Upper lobe of left lung (tissue), 6 donors: Measurements from ENCODE around the gene PKLR. TPM values are rescaled to one million over a fixed set of nuclear protein-coding genes. Genes with fewer than 3 reads are reported as not detected.

ENCODE experiments used
- ATAC-seq, 2 donors: fragments of 200-7000 bp; cut with Tn5 transposase; one replicate each; pipeline ENCODE4 v1.9.1; 2022; ENCODE audit warnings: mild to moderate bottlenecking in 2 of 2, moderate library complexity in 2 of 2; ENCODE audit not compliant: low FRiP score in 2 of 2
- DNase-seq, 2 donors: peaks; one replicate each; pipeline ENCODE4 v3.0.0-alpha.2; 2019 to 2020
- H3K27ac ChIP-seq, 4 donors: fragments of 200-600 bp; sonication (generic); one replicate each; pipeline ENCODE4 v1.5.1; 2016 to 2019
- H3K27me3 ChIP-seq, 4 donors: fragments of 200-600 bp; sonication (generic); one replicate each; pipeline ENCODE4 v1.5.1; 2017 to 2019
- H3K36me3 ChIP-seq, 4 donors: fragments of 200-600 bp; sonication (generic); one replicate each; pipeline ENCODE4 v1.5.1; 2016 to 2019
- H3K4me1 ChIP-seq, 4 donors: fragments of 200-600 bp; sonication (generic); one replicate each; pipeline ENCODE4 v1.5.1; 2018 to 2019
- H3K4me3 ChIP-seq, 4 donors: fragments of 200-600 bp; sonication (generic); one replicate each; pipeline ENCODE4 v1.5.1; 2017 to 2019; ENCODE audit warnings: mild to moderate bottlenecking in 2 of 4, moderate library complexity in 1 of 4
- H3K9me3 ChIP-seq, 4 donors: fragments of 200-600 bp; sonication (generic); one replicate each; pipeline ENCODE4 v1.5.1; 2018 to 2019
- CTCF ChIP-seq, 6 experiments: fragments of 450-650 bp in 4 of 6; fragments of 200-600 bp in 2 of 6; sonication (generic) in 2 of 6; IDR thresholded peaks; one replicate each; pipeline ENCODE4 v1.5.1; 2016 to 2019; ENCODE audit warnings: antibody characterized with exemption in 6 of 6
- EP300 ChIP-seq, 4 donors: sonication (generic); formaldehyde crosslinking; IDR thresholded peaks; one replicate each; pipeline ENCODE4 v1.5.1; 2017; ENCODE audit warnings: antibody characterized with exemption in 4 of 4, control low read depth in 2 of 4
- POLR2A ChIP-seq, 4 donors: fragments of 450-650 bp; IDR thresholded peaks; one replicate each; pipeline ENCODE4 v1.5.1; 2016 to 2017; ENCODE audit warnings: antibody characterized with exemption in 4 of 4, mild to moderate bottlenecking in 2 of 4
- POLR2AphosphoS5 ChIP-seq, 2 donors: sonication (generic); formaldehyde crosslinking; IDR thresholded peaks; one replicate each; pipeline ENCODE4 v1.5.1; 2017; ENCODE audit warnings: antibody characterized with exemption in 2 of 2
- WGBS, 2 donors: methylation state at CpG; one replicate each; pipeline ENCODE4 v1.1.5; 2017 to 2018; 5-methylcytosine and 5-hydroxymethylcytosine counted together
- total RNA-seq, 6 donors: library from RNA; depleted of rRNA in 4 of 6; stranded (reverse); fragments of >200 nt in 4 of 6; gene quantifications; one replicate each; pipeline versions ENCODE4 v1.1.0 to v1.2.1, GENCODE V29; 2016 to 2021
- donor health status: DM: no; HTN: no; CAD: no; lungs with moderate emphysema.
- donor health status: DM: no; HTN: yes; CAD: no; lungs with severe emphysema.

Gene PKLR
- total RNA-seq, 6 donors from 2014 or later = 0.14 to 0.17 TPM; not detected in 4

GRCh38 chr1:155256058-155256852, 45.0 kb downstream of the PKLR start:
- H3K27ac ChIP-seq = peak overlapping the region; percentile 95 to 97 (median 96)
- TF ChIP-seq CTCF (IDR thresholded peaks at IDR 0.05) (no peak), POLR2A (IDR thresholded peaks at IDR 0.05) (no peak), POLR2AphosphoS5 (IDR thresholded peaks at IDR 0.05) (no peak), EP300 (IDR thresholded peaks at IDR 0.05) (no peak)
- DNase-seq = no peak
- peak in 1 of 2 donors; percentile 0 for ATAC-seq
- H3K36me3 ChIP-seq = peaks cover 0 to 35% (median 11%) of the 10 kb centered on the region in 4 donors
- H3K27me3 ChIP-seq = no peaks in the 10 kb centered on the region
- H3K9me3 ChIP-seq = no peaks in the 10 kb centered on the region
- H3K4me1 ChIP-seq = peaks cover 30 to 36% (median 34%) of the 10 kb centered on the region in 4 donors
- WGBS, 2 donors = 74 to 79% methylated on average over 16 to 17 of the region's 20 CpGs
- H3K4me3 ChIP-seq = peak overlapping the region in 3 of 4 donors; percentile 61 to 93 (median 78)

- H3K4me3 ChIP-seq = peak within 1 kb of the TSS; percentile 61 to 93 (median 72)
- WGBS, 2 donors = 1 to 3% methylated on average over 25 to 49 of the region's 54 CpGs
- H3K36me3 ChIP-seq = peaks cover 0 to 33% (median 10%) of the 10 kb centered on the region in 4 donors
- peak; percentile 92 to 95 for ATAC-seq
- H3K4me1 ChIP-seq = peaks cover 30 to 34% (median 32%) of the 10 kb centered on the region in 4 donors
- peak; percentile 93 to 97 for DNase-seq
- H3K27me3 ChIP-seq = no peaks in the 10 kb centered on the region
- TF ChIP-seq CTCF (IDR thresholded peaks at IDR 0.05) (peak in 3 of 6 experiments; percentile 4 to 39 (median 13)), POLR2A (IDR thresholded peaks at IDR 0.05) (peak in 2 of 4 donors; percentile 47 to 66), POLR2AphosphoS5 (IDR thresholded peaks at IDR 0.05) (peak; percentile 73 to 78), EP300 (IDR thresholded peaks at IDR 0.05) (no peak)
- no peaks in the 10 kb centered on the region for H3K9me3 ChIP-seq
- peak within 1 kb of the TSS; percentile 95 to 97 (median 96) for H3K27ac ChIP-seq
These were observed 45.8 kb downstream of the PKLR start, which contains the start of gene ENTREP3 for GRCh38 chr1:155255243-155256007. Gene ENTREP3 (minus strand): TSS chr1:155255483. CDS start chr1:155254877, 606 bp downstream.

GRCh38 chr1:155254714-155255242, 46.5 kb downstream of the PKLR start:
- Histone ChIP-seq H3K27me3 (no peaks in the 10 kb centered on the region), H3K27ac (peak overlapping the region; percentile 95 to 97 (median 96)), H3K36me3 (peaks cover 0 to 26% (median 8%) of the 10 kb centered on the region in 4 donors), H3K4me3 (peak overlapping the region; percentile 61 to 93 (median 72)), H3K4me1 (peaks cover 29 to 39% (median 33%) of the 10 kb centered on the region in 4 donors), H3K9me3 (no peaks in the 10 kb centered on the region)
- DNase-seq = peak in 1 of 2 donors; percentile 88
- 0% methylated on average over 9 to 22 of the region's 35 CpGs for WGBS, 2 donors
- no peak for TF ChIP-seq CTCF (IDR thresholded peaks at IDR 0.05)
- TF ChIP-seq EP300 (IDR thresholded peaks at IDR 0.05) = no peak
- peak in 1 of 2 donors; percentile 3 for ATAC-seq

- peaks cover 29 to 39% (median 33%) of the 10 kb centered on the region in 4 donors for H3K4me1 ChIP-seq
- peak overlapping the region; percentile 61 to 93 (median 72) for H3K4me3 ChIP-seq
- peaks cover 0 to 21% (median 7%) of the 10 kb centered on the region in 4 donors for H3K36me3 ChIP-seq
- 44 to 53% methylated on average over 4 to 11 of the region's 12 CpGs for WGBS, 2 donors
- DNase-seq (no peak), ATAC-seq (no peak)
- peak overlapping the region; percentile 95 to 97 (median 96) for H3K27ac ChIP-seq
- no peaks in the 10 kb centered on the region for H3K9me3 ChIP-seq
- TF ChIP-seq CTCF (IDR thresholded peaks at IDR 0.05) (no peak), POLR2A (IDR thresholded peaks at IDR 0.05) (no peak), EP300 (IDR thresholded peaks at IDR 0.05) (no peak), POLR2AphosphoS5 (IDR thresholded peaks at IDR 0.05) (no peak)
- no peaks in the 10 kb centered on the region for H3K27me3 ChIP-seq
These were observed 47.0 kb downstream of the PKLR start for GRCh38 chr1:155254228-155254713.
